ENCODE data around the gene ADGRG4.

DNA sequence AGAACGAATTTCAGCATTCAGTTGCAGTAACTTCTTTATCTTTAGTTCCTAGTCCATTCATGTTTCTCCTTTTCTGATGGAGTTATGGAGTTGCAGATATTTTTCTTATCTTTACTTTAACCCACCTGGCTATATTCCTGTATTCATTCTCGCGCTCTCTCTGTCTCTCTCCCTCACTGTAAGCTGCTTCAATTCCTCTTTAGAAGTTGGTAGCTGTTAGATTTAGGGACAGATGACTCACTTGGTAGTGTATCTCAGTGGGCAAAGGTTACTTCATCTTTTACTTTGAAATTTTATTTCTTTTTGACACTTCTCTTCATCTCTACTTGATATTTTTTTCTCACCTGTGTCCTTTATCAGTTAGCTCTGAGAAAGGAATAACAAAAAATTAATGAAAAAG, 137.4 kb downstream of the ADGRG4 start:
- TF ChIP-seq, protein P1, sequence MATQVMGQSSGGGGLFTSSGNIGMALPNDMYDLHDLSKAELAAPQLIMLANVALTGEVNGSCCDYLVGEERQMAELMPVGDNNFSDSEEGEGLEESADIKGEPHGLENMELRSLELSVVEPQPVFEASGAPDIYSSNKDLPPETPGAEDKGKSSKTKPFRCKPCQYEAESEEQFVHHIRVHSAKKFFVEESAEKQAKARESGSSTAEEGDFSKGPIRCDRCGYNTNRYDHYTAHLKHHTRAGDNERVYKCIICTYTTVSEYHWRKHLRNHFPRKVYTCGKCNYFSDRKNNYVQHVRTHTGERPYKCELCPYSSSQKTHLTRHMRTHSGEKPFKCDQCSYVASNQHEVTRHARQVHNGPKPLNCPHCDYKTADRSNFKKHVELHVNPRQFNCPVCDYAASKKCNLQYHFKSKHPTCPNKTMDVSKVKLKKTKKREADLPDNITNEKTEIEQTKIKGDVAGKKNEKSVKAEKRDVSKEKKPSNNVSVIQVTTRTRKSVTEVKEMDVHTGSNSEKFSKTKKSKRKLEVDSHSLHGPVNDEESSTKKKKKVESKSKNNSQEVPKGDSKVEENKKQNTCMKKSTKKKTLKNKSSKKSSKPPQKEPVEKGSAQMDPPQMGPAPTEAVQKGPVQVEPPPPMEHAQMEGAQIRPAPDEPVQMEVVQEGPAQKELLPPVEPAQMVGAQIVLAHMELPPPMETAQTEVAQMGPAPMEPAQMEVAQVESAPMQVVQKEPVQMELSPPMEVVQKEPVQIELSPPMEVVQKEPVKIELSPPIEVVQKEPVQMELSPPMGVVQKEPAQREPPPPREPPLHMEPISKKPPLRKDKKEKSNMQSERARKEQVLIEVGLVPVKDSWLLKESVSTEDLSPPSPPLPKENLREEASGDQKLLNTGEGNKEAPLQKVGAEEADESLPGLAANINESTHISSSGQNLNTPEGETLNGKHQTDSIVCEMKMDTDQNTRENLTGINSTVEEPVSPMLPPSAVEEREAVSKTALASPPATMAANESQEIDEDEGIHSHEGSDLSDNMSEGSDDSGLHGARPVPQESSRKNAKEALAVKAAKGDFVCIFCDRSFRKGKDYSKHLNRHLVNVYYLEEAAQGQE (IDR thresholded peaks at IDR 0.05; ENCODE audit: insufficient replicate concordance, low read depth), result no peak
- TF ChIP-seq, protein P2, sequence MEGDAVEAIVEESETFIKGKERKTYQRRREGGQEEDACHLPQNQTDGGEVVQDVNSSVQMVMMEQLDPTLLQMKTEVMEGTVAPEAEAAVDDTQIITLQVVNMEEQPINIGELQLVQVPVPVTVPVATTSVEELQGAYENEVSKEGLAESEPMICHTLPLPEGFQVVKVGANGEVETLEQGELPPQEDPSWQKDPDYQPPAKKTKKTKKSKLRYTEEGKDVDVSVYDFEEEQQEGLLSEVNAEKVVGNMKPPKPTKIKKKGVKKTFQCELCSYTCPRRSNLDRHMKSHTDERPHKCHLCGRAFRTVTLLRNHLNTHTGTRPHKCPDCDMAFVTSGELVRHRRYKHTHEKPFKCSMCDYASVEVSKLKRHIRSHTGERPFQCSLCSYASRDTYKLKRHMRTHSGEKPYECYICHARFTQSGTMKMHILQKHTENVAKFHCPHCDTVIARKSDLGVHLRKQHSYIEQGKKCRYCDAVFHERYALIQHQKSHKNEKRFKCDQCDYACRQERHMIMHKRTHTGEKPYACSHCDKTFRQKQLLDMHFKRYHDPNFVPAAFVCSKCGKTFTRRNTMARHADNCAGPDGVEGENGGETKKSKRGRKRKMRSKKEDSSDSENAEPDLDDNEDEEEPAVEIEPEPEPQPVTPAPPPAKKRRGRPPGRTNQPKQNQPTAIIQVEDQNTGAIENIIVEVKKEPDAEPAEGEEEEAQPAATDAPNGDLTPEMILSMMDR (IDR thresholded peaks at IDR 0.05; ENCODE audit: insufficient read depth, low read length), result no peak
- TF ChIP-seq POLR2AphosphoS5 (IDR thresholded peaks at IDR 0.05; ENCODE audit: low read depth), result no peak
- no peak for TF ChIP-seq GABPA (IDR thresholded peaks at IDR 0.05; ENCODE audit: low read depth)
- no peak for TF ChIP-seq SPI1 (IDR thresholded peaks at IDR 0.05; ENCODE audit: borderline replicate concordance, low read depth)

Data from HL-60 (cell line).